ENCODE measurements around the gene HPSE2.

Gene HPSE2

GRCh38 chr10:98646998-98647917, 588.4 kb downstream of the HPSE2 start:
- TF ChIP-seq GATA2 (IDR thresholded peaks at IDR 0.05; ENCODE audit: low read depth, low read length): no peak

- TF ChIP-seq GATA2 (IDR thresholded peaks at IDR 0.05; ENCODE audit: low read depth, low read length) (no peak), GATA3 (IDR thresholded peaks at IDR 0.05; ENCODE audit: low read depth, low read length) (no peak)
These were observed 591.2 kb downstream of the HPSE2 start for GRCh38 chr10:98644466-98644865.

GRCh38 chr10:98642281-98642680, 593.4 kb downstream of the HPSE2 start:
- TF ChIP-seq GATA3 (IDR thresholded peaks at IDR 0.05; ENCODE audit: low read depth, low read length) (no peak), GATA2 (IDR thresholded peaks at IDR 0.05; ENCODE audit: low read depth, low read length) (no peak)

GRCh38 chr10:98638920-98639319, 596.7 kb downstream of the HPSE2 start:
- TF ChIP-seq GATA3 (IDR thresholded peaks at IDR 0.05; ENCODE audit: low read depth, low read length): no peak
- no peak for TF ChIP-seq GATA2 (IDR thresholded peaks at IDR 0.05; ENCODE audit: low read depth, low read length)

- no peak for TF ChIP-seq GATA2 (IDR thresholded peaks at IDR 0.05; ENCODE audit: low read depth, low read length)
- no peak for TF ChIP-seq GATA3 (IDR thresholded peaks at IDR 0.05; ENCODE audit: low read depth, low read length)
These were observed 598.7 kb downstream of the HPSE2 start for GRCh38 chr10:98636921-98637329.

- TF ChIP-seq GATA3 (IDR thresholded peaks at IDR 0.05; ENCODE audit: low read depth, low read length) (no peak), GATA2 (IDR thresholded peaks at IDR 0.05; ENCODE audit: low read depth, low read length) (no peak)
These were observed 603.0 kb downstream of the HPSE2 start for GRCh38 chr10:98632456-98633150.

- TF ChIP-seq GATA2 (IDR thresholded peaks at IDR 0.05; ENCODE audit: low read depth, low read length) (no peak), GATA3 (IDR thresholded peaks at IDR 0.05; ENCODE audit: low read depth, low read length) (no peak)
These were observed 607.4 kb downstream of the HPSE2 start for GRCh38 chr10:98628206-98628605.

- no peak for TF ChIP-seq GATA2 (IDR thresholded peaks at IDR 0.05; ENCODE audit: low read depth, low read length)
- no peak for TF ChIP-seq GATA3 (IDR thresholded peaks at IDR 0.05; ENCODE audit: low read depth, low read length)
These were observed 607.9 kb downstream of the HPSE2 start for GRCh38 chr10:98627711-98628110.

- TF ChIP-seq GATA2 (IDR thresholded peaks at IDR 0.05; ENCODE audit: low read depth, low read length): no peak
- no peak for TF ChIP-seq GATA3 (IDR thresholded peaks at IDR 0.05; ENCODE audit: low read depth, low read length)
These were observed 610.7 kb downstream of the HPSE2 start for GRCh38 chr10:98624963-98625362.

GRCh38 chr10:98623176-98623575, 612.5 kb downstream of the HPSE2 start:
- TF ChIP-seq GATA2 (IDR thresholded peaks at IDR 0.05; ENCODE audit: low read depth, low read length): no peak

GRCh38 chr10:98621630-98622029, 614.0 kb downstream of the HPSE2 start:
- TF ChIP-seq GATA3 (IDR thresholded peaks at IDR 0.05; ENCODE audit: low read depth, low read length) (no peak), GATA2 (IDR thresholded peaks at IDR 0.05; ENCODE audit: low read depth, low read length) (no peak)

GRCh38 chr10:98620503-98620902, 615.1 kb downstream of the HPSE2 start:
- TF ChIP-seq GATA2 (IDR thresholded peaks at IDR 0.05; ENCODE audit: low read depth, low read length): no peak
- no peak for TF ChIP-seq GATA3 (IDR thresholded peaks at IDR 0.05; ENCODE audit: low read depth, low read length)

- no peak for TF ChIP-seq GATA2 (IDR thresholded peaks at IDR 0.05; ENCODE audit: low read depth, low read length)
- TF ChIP-seq GATA3 (IDR thresholded peaks at IDR 0.05; ENCODE audit: low read depth, low read length): no peak
These were observed 616.2 kb downstream of the HPSE2 start for GRCh38 chr10:98619446-98619845.

GRCh38 chr10:98617906-98618520, 617.6 kb downstream of the HPSE2 start:
- no peak for TF ChIP-seq GATA3 (IDR thresholded peaks at IDR 0.05; ENCODE audit: low read depth, low read length)
- no peak for TF ChIP-seq GATA2 (IDR thresholded peaks at IDR 0.05; ENCODE audit: low read depth, low read length)

Measured in SH-SY5Y (cell line).